Measurements from ENCODE around the gene CCDC18. TPM values are rescaled to one million over a fixed set of nuclear protein-coding genes. Genes with fewer than 3 reads are reported as not detected.

CCDC18 gene
- total and polyA plus RNA-seq, 2 experiments from 2014 or later = 16.3 to 47.9 TPM

DNA sequence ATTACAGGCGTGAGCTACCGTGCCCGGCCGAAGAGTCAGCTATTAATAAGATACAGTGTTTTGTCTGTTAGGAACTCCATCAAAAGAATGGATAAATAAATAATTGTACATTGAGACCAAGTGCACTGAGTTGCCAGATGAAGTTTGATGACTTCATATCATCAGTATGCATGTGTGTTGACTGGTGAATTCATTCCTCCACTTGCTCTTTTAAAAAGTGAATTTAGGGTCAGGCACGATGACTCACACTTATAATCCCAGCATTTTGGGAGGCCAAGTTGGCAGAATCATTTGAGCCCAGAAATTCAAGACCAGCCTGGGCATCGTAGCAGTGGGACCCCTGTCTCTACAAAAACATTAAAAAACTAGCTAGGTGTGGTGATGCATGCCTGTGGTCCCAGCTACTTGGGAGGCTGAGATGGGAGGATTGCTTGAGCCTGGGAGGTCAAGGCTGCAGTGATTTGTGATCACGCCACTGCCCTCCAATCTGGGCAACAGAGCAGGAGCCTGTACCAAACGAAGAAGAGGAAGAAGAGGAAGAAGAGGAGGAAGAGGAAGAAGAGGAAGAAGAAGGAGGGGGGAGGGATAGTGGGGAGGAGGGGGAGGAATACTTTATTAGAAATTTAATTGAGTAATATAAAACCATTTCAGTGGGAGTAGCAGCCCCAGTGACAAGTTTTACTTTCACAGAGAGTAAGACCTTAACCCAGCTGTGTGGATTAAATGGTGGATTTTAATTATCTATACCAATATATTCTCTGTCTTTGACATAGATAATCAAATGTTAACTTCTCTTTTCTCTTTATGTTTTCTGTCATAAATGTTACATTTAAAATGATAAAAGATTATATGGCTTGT, 74.9 kb downstream of the CCDC18 start (continued):
- TF ChIP-seq, protein P1, sequence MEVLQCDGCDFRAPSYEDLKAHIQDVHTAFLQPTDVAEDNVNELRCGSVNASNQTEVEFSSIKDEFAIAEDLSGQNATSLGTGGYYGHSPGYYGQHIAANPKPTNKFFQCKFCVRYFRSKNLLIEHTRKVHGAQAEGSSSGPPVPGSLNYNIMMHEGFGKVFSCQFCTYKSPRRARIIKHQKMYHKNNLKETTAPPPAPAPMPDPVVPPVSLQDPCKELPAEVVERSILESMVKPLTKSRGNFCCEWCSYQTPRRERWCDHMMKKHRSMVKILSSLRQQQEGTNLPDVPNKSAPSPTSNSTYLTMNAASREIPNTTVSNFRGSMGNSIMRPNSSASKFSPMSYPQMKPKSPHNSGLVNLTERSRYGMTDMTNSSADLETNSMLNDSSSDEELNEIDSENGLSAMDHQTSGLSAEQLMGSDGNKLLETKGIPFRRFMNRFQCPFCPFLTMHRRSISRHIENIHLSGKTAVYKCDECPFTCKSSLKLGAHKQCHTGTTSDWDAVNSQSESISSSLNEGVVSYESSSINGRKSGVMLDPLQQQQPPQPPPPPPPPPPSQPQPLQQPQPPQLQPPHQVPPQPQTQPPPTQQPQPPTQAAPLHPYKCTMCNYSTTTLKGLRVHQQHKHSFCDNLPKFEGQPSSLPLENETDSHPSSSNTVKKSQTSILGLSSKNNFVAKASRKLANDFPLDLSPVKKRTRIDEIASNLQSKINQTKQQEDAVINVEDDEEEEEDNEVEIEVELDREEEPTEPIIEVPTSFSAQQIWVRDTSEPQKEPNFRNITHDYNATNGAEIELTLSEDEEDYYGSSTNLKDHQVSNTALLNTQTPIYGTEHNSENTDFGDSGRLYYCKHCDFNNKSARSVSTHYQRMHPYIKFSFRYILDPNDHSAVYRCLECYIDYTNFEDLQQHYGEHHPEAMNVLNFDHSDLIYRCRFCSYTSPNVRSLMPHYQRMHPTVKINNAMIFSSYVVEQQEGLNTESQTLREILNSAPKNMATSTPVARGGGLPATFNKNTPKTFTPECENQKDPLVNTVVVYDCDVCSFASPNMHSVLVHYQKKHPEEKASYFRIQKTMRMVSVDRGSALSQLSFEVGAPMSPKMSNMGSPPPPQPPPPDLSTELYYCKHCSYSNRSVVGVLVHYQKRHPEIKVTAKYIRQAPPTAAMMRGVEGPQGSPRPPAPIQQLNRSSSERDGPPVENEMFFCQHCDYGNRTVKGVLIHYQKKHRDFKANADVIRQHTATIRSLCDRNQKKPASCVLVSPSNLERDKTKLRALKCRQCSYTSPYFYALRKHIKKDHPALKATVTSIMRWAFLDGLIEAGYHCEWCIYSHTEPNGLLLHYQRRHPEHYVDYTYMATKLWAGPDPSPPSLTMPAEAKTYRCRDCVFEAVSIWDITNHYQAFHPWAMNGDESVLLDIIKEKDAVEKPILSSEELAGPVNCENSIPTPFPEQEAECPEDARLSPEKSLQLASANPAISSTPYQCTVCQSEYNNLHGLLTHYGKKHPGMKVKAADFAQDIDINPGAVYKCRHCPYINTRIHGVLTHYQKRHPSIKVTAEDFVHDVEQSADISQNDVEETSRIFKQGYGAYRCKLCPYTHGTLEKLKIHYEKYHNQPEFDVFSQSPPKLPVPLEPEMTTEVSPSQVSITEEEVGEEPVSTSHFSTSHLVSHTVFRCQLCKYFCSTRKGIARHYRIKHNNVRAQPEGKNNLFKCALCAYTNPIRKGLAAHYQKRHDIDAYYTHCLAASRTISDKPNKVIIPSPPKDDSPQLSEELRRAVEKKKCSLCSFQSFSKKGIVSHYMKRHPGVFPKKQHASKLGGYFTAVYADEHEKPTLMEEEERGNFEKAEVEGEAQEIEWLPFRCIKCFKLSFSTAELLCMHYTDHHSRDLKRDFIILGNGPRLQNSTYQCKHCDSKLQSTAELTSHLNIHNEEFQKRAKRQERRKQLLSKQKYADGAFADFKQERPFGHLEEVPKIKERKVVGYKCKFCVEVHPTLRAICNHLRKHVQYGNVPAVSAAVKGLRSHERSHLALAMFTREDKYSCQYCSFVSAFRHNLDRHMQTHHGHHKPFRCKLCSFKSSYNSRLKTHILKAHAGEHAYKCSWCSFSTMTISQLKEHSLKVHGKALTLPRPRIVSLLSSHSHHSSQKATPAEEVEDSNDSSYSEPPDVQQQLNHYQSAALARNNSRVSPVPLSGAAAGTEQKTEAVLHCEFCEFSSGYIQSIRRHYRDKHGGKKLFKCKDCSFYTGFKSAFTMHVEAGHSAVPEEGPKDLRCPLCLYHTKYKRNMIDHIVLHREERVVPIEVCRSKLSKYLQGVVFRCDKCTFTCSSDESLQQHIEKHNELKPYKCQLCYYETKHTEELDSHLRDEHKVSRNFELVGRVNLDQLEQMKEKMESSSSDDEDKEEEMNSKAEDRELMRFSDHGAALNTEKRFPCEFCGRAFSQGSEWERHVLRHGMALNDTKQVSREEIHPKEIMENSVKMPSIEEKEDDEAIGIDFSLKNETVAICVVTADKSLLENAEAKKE (CRISPR knock-in tag; IDR thresholded peaks at IDR 0.05) = no peak
- TF ChIP-seq JUNB (IDR thresholded peaks at IDR 0.05; ENCODE audit: unreplicated experiment) = no peak

DNA sequence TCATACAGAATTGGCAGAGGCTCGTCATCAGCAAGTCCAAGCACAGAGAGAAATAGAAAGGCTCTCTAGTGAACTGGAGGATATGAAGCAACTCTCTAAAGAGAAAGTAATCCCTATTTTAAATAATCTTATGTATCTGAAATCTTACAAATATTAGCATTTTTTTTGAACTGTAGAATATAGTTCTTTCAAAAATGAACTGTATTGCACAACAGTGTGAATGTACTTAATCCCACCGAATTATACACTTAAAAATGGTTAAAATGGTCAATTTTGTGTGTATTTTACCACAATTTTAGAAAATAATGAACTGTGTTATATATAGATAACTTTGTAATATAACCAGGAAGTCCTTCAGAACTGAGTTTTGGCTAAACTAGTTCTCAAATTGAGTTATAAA, 75.9 kb downstream of the CCDC18 start:
- Mint-ChIP-seq H3K9me3 (peaks cover 10% of the 10 kb centered on the region), H3K4me3 (no peak overlapping the region), H3K27me3 (ENCODE audit: insufficient read depth, low read depth, poor library complexity) (no peaks in the 10 kb centered on the region), H3K36me3 (ENCODE audit: low read depth) (peaks cover 28% of the 10 kb centered on the region), H3K27ac (no peak overlapping the region), H3K4me1 (peaks cover 9% of the 10 kb centered on the region; the same call in 2 of the 3 replicates)
- no peaks in the 10 kb centered on the region for H4K20me1 ChIP-seq (replicated peaks; ENCODE audit: insufficient read depth)
- H3F3A ChIP-seq (replicated peaks; ENCODE audit: low read depth) = no peaks in the 10 kb centered on the region
- H3K36me3 ChIP-seq (ENCODE audit: insufficient read depth) = peaks cover 9% of the 10 kb centered on the region
- ATAC-seq (no peak), DNase-seq (ENCODE audit: low spot score) (no peak)
- H3K9me2 ChIP-seq (ENCODE audit: insufficient read depth) = peaks cover 4% of the 10 kb centered on the region; the same call in 1 of the 2 replicates
- H3K4me2 ChIP-seq = no peak overlapping the region
- H2AFZ ChIP-seq = no peak overlapping the region
- no peak overlapping the region for H3K4me3 ChIP-seq
- H3K27ac ChIP-seq (ENCODE audit: low read depth) = no peak overlapping the region
- no peaks in the 10 kb centered on the region for H3K79me2 ChIP-seq (replicated peaks; ENCODE audit: insufficient read depth)
- H3K4me1 ChIP-seq (ENCODE audit: insufficient read depth) = no peaks in the 10 kb centered on the region
- TF ChIP-seq JUNB (IDR thresholded peaks at IDR 0.05; ENCODE audit: unreplicated experiment) (no peak), ZNF331 (CRISPR knock-in tag; IDR thresholded peaks at IDR 0.05; ENCODE audit: low read depth) (no peak), POLR2AphosphoS5 (IDR thresholded peaks at IDR 0.05; ENCODE audit: low read depth) (no peak)
- H3K27me3 ChIP-seq (ENCODE audit: insufficient read depth) = no peaks in the 10 kb centered on the region
